Measurements from ENCODE around the gene METTL26.

The METTL26 gene

DNA sequence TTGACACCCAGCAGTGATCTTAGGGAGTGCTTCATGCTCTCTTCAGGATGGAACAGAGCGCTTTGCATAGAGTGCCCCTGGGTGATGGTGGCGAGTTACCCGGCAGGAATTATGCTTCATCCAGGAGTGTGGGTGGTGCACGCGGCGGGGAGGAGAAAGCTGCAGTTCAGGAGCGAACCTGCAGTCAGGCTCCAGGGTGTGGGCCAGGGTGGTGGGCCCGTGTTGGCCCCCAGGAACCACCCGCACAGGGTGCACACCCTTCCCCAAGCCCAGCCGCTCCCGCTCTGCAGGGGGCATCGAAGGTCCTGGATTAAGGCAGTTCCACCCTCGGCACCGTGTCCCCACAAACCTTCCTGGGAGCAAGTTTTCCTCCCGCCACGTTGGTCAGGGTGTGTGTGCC is 42.3 kb downstream of the METTL26 start:
- no peak for DNase-seq

- DNase-seq, result no peak
Measured at GRCh38 chr16:593406-593805, 42.7 kb downstream of the METTL26 start.

DNA sequence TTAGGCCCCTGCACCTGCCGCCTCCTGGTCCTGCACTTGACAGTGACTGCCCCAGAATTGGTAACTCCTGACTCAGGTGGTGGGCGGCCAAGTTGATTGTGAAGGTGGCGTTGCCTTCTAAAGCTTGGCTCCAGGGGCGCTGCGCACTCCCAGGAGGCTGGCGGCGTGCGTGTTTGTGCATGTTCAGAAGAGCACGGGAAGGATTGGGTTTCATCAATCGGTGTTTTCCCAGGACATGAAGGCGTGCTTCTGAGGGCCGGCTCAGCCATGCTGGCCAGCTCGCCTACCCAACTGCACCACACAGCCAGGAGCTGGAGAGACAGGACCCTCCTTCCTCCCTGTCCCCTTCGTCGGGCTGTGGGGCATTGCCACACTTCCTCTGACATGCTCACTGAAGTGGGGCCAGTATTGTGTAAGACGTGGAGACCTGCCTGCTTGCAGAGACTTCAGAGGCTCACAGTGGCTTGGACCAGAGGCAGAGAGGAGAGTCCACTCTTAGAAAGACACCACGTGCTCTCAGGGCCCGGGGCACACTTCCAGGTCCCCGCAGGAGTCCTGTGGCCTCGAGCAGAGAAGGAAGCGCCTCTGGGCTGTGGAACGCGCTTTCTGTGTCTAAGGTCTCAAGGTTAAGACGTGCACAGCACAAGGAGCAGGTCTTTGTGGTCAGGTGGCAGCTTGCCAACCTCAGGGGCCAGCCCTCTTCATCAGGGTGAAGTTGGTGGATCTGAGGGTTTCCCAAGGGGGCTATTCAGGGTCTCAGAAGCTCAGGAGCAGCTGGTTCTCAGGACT is 43.4 kb downstream of the METTL26 start:
- no peak for DNase-seq

DNA sequence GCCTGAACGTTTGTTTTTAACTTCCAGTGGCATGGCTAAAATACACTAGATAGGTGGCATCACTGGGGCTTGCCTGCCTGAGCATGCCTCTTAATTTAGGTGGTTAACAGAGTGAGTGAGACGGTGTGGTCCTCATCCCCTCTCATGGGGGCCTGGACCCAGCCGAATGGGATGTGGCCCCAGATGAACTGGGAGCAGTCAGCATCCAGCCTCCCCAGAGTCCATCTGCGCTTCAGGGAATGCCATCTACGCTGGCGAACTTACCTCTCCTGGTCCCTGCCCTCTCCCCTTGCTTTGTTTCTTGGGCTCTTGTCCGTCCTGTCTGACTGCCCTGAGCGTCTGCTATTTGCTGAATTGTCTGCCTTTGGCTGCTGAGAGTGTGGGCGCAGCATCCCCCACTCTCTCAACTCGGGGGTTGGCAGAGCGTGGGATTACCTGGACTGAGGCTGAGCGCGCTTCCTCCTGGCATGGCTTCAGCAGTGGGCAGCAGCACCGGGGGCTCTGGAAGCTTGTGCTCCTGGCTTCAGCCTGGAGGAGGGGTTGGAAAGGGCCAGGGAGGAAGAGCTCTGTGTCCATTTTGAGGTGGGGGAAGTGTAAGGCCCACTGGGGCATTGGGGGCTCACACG is 44.1 kb downstream of the METTL26 start:
- no peak for DNase-seq

DNA sequence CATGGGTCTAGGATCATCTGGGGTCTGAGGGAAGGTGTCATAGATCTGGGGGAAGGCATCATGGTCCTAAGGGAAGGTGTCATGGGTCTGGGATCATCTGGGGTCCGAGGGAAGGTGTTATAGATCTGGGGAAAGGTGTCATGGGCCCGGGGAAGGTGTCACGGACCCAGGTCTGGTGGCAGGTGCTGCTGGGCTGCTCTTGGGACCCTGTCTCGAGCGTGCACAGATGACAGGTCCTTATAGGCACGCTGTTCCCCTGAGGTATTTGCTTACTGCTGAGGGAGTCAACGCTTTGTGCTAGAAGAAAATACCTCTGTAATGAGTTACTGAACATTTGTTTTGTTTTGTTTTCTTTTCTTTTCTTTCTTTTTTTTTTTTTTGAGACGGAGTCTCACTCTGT is 44.9 kb downstream of the METTL26 start:
- no peak for DNase-seq

DNA sequence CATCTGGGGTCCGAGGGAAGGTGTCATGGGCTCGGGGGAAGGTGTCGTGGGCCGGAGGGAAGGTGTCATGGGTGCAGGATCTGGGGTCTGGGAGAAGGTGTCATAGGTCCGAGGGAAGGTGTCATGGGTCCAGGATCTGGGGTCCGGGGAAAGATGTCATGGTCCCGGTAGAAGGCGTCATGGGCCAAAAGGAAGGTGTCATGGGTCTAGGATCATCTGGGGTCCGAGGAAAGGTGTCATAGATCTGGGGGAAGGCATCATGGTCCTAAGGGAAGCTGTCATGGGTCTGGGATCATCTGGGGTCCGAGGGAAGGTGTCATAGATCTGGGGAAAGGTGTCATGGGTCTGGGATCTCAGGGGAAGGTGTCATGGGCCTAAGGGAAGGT is 45.3 kb downstream of the METTL26 start:
- no peak for DNase-seq

- DNase-seq, result no peak
Measured at GRCh38 chr16:590188-590814, 45.8 kb downstream of the METTL26 start.

DNA sequence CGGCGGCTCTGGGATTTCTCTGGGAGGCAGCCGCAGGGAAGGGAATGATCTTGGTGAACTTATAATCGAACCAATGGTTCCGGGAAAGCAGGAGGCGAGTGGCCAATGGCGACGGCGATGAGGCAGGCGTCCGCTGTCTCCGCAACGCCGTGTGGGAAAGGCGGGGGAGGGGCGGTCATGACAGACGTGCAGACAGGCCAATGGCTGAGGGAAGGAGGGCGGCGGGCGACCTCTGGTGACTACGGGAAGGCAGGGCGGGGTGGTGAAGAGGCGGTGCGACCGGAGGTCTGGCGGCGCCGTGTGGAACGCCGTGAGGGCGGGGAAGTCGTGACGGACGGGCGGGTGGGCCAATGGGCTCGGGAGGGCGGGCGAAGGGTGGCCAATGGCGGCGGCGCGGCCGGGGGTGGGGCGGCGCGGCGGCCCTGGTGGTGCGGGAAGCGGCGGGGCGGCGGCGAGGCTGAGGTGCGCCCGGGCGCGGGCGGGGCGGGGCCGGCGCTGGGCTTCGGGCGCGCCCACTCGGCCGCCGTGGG is 46.4 kb downstream of the METTL26 start, which contains the start of gene RAB40C:
Gene RAB40C, plus strand, starts transcription at position 409 of the 530 bp plus-strand sequence. CDS start 226 bp downstream, outside the sequence.
- peak; percentile 99 for DNase-seq

- peak; percentile 97 for DNase-seq
Measured at GRCh38 chr16:588889-589657, 47.0 kb downstream of the METTL26 start.

- DNase-seq, result peak; percentile 66
Measured at GRCh38 chr16:588639-588888, 47.5 kb downstream of the METTL26 start.

DNA sequence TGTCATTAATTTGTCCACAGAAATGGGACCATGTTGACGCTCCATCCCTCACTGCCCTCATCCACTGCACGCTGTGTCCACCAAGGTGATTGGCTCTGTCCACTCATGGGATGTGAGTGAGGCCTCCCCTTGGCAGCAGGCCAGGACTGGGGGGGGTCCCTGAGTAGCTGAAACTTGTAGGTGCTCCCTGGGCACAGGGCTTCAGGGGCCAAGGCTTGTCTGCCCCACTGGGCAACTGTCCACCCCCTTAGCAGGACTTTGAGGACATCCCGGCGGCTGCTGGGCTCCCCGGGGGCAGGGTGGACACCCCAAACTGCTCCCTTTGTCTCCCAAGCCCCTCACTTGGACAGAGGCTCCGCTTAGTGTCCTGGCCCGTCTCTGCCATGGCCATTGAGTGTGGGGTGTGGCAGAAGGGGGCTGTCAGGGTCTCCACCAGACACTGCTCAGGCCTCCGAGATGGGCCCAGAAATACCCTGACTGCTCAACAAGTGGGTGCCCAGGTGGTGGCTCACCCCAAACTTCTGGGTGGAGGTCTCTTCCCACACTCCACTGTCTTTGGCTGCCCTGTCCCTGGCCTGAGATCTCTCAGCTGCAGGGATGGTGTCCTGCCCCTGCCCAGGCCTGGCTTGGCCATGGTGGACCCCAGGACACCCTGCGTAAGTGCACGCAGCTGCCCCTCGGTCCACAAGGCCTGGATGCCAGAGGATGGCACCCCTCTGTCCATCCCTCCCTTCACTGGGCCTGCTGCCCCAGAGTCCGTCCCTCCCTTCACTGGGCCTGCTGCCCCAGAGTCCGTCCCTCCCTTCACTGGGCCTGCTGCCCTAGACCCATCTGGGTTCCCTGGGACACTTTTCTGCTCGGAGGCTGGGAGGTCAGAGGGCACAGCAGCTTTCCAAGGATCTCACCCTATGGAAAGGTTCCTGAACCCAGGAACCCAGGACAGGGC is 49.2 kb downstream of the METTL26 start:
- no peak for DNase-seq

DNA sequence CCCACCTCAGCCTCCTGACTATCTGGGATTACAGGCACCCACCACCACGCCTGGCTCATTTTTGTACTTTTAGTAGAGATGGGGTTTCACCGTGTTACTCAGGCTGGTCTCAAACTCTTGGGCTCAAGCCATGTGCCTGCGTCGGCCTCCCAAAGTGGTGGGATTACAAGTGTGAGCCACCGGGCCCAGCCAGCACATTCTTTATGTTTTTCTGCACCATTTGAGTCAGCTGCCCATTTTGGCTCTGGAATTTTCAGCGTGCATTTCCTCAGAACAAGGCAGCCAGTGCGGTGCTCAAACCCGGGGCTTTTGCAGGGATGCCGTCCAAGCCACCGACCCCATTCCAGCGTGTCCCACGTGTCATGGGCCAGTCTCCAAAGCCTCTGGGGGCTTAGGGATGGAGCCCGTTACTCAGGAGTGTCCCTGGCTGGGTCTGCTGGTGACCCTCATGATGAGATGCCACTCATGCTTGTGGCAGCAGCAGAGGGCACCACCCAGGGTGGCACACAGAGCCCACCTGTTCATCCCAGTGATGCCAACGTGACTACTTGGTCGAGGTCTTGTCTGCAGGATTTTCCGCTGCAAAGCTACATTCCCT is 50.0 kb downstream of the METTL26 start:
- DNase-seq, result no peak

DNA sequence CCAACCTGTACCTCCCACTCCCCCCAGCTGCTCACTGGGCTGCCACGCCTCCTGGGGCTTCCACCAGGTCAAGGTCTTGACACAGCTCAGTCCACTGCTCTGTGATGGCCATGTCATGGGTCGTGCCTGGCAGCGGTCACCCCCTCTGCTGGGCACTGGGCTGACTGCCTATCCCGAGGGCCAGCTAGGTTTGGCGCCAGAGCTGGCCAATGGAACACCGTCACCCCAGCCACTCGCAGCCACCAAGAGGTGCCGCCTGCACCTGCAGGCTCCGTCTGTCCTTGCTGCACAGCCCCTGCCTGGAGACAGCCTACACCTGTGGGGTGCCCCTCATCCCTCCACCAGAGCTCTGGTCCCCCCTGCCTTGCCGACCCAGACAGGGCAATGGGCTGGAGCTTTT is 50.8 kb downstream of the METTL26 start:
- DNase-seq, result no peak
